ENCODE results near the gene MYMX. TPM values are rescaled to one million over a fixed set of nuclear protein-coding genes. Genes with fewer than 3 reads are reported as not detected.

MYMX gene
- total RNA-seq, 1 experiment from 2014 or later: not detected

DNA sequence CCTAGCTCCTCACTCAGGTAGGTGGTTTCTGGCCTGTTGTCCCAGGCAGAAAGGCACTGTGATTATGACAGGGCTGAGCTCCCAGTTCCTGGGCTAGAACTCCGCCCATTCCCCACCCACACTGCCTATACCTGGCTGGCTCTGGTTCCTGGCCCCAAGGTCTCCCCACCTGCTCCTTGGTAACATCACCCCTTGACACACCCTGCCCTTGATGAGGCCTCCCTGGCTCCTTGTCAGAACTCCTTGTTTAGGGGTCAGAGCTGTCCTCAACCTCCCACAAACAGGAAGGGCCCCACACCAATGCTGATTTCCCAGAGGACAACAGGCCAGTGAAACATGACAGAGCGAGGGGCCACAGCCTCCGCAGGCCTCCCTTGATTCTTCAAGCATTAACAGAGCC, 15.5 kb upstream of the MYMX start:
- H3K27ac Mint-ChIP-seq (ENCODE audit: unreplicated experiment): peak overlapping the region; percentile 59
- no TSS peak for BruUV-seq (replicated peaks)
- no peak for DNase-seq
- Histone ChIP-seq H3K4me1 (peaks cover 30% of the 10 kb centered on the region), H3K4me3 (ENCODE audit: low read depth, low read length) (no peak overlapping the region), H3K36me3 (ENCODE audit: control insufficient read depth, insufficient read depth, low read length) (no peaks in the 10 kb centered on the region), H3K27me3 (replicated peaks; ENCODE audit: control insufficient read depth, insufficient read depth, low read length) (no peaks in the 10 kb centered on the region), H3K9me3 (no peaks in the 10 kb centered on the region)
- H3K9me3 Mint-ChIP-seq (ENCODE audit: unreplicated experiment): no peaks in the 10 kb centered on the region
- TF ChIP-seq, protein P1, sequence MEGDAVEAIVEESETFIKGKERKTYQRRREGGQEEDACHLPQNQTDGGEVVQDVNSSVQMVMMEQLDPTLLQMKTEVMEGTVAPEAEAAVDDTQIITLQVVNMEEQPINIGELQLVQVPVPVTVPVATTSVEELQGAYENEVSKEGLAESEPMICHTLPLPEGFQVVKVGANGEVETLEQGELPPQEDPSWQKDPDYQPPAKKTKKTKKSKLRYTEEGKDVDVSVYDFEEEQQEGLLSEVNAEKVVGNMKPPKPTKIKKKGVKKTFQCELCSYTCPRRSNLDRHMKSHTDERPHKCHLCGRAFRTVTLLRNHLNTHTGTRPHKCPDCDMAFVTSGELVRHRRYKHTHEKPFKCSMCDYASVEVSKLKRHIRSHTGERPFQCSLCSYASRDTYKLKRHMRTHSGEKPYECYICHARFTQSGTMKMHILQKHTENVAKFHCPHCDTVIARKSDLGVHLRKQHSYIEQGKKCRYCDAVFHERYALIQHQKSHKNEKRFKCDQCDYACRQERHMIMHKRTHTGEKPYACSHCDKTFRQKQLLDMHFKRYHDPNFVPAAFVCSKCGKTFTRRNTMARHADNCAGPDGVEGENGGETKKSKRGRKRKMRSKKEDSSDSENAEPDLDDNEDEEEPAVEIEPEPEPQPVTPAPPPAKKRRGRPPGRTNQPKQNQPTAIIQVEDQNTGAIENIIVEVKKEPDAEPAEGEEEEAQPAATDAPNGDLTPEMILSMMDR (IDR thresholded peaks at IDR 0.05; ENCODE audit: insufficient read depth in 1 of 2, low read depth in 1 of 2, low read length in 1 of 2, severe bottlenecking in 1 of 2, unreplicated experiment in 1 of 2): no peak
- H3K27me3 Mint-ChIP-seq (ENCODE audit: insufficient read depth, unreplicated experiment): no peaks in the 10 kb centered on the region
- POLR2A ChIA-PET: no interaction called here
- CTCF ChIA-PET: interaction anchor here (0.8 kb wide), 1 partner anchor 18 kb away, joined by 3 read pairs; no protein-coding TSS in a partner anchor
- H3K4me1 Mint-ChIP-seq (ENCODE audit: low read depth, unreplicated experiment): peaks cover 25% of the 10 kb centered on the region
- intact Hi-C loops (cut with micrococcal nuclease; ENCODE audit: unreplicated experiment): no loop called here
- no peaks in the 10 kb centered on the region for H3K36me3 Mint-ChIP-seq (ENCODE audit: insufficient read depth, unreplicated experiment)
- no peak overlapping the region for H3K4me3 Mint-ChIP-seq (ENCODE audit: unreplicated experiment)

DNA sequence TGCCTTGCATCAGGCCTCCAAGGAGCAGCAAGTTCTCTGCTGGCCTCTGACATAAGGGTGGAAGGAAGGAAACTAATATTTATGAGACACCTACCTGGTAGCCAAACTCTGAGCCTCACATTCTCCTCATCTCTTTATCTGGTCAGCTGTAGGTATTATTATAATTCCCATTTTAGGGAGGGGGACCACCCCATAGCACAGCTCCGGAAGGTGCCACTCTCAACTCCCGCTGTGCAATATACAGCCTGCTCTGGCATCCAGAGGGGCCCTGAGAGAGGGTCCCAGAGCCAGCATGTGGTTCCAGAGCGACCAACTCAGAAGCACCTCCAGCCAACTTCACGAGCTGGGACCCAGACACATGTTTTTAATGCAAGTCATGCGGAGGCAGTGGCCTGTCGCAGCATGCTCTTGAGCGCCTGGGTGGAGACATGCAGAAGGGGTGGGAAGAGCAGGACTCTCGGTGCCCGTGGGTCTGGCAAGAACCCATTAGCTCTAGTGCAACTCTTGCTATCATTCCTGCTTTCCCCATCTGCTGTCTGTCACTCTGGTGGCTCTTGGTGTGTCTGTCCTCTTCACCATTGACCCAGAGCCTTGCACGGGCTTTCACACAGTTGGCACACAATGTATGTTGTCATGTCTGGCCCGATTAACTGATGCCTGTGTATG, 15.0 kb upstream of the MYMX start:
- H3K4me3 ChIP-seq (ENCODE audit: low read depth, low read length): no peak overlapping the region
- no peaks in the 10 kb centered on the region for H3K9me3 Mint-ChIP-seq (ENCODE audit: unreplicated experiment)
- no TSS peak for BruUV-seq (replicated peaks)

DNA sequence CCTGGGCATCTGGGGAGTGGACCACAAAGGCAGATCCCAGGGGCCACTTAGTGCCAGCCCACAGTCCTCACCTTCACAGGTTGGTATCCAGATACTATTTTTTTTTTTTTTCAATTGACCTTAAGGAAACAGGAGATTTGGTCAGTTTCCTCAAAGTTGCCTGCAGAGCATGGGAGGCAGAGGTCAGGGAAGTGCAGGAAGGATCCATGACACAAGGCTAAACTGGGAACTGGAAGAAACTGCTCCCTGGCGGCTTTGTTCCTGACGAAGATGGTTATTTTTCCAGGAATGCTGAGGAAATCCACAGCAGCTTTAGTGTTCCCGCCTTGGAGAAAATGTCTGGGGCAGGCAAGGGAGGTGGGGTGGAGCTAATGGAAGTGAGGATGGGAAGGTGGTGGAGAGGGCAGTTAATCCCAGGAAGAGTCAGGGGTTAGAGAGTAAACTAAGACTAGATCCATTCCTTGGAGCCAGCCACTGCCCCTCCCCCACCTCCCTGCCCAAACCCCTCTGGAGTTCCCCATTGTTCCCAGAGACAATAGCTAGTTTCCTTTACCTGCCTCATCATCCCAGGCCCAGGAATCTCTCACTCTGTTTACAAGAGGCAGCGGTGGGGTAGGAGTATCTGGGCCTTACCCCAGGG, 14.3 kb upstream of the MYMX start:
- DNase-seq: no peak
- Mint-ChIP-seq H3K9me3 (ENCODE audit: unreplicated experiment) (no peaks in the 10 kb centered on the region), H3K27ac (ENCODE audit: unreplicated experiment) (peak overlapping the region; percentile 81), H3K36me3 (ENCODE audit: insufficient read depth, unreplicated experiment) (no peaks in the 10 kb centered on the region), H3K4me1 (ENCODE audit: low read depth, unreplicated experiment) (peaks cover 31% of the 10 kb centered on the region), H3K4me3 (ENCODE audit: unreplicated experiment) (no peak overlapping the region), H3K27me3 (ENCODE audit: insufficient read depth, unreplicated experiment) (no peaks in the 10 kb centered on the region)
- peaks cover 36% of the 10 kb centered on the region for H3K4me1 ChIP-seq
- H3K4me3 ChIP-seq (ENCODE audit: low read depth, low read length): no peak overlapping the region
- no peaks in the 10 kb centered on the region for H3K27me3 ChIP-seq (replicated peaks; ENCODE audit: control insufficient read depth, insufficient read depth, low read length)
- ChIA-PET CTCF (interaction anchor here (1.2 kb wide), 1 partner anchor 17 kb away, joined by 3 read pairs; no protein-coding TSS in a partner anchor), POLR2A (interaction anchor here (0.6 kb wide), 1 partner anchor 62 kb away, joined by 5 read pairs; no protein-coding TSS in a partner anchor)
- H3K36me3 ChIP-seq (ENCODE audit: control insufficient read depth, insufficient read depth, low read length): no peaks in the 10 kb centered on the region
- TF ChIP-seq, protein P1 (IDR thresholded peaks at IDR 0.05; ENCODE audit: insufficient read depth in 1 of 2, low read depth in 1 of 2, low read length in 1 of 2, severe bottlenecking in 1 of 2, unreplicated experiment in 1 of 2): no peak
- intact Hi-C loops (cut with micrococcal nuclease; ENCODE audit: unreplicated experiment): no loop called here
- no peaks in the 10 kb centered on the region for H3K9me3 ChIP-seq
- no TSS peak for BruUV-seq (replicated peaks)

More for the DNA sequence above, 15.0 kb upstream of the MYMX start:
- no peak for DNase-seq
- no peaks in the 10 kb centered on the region for H3K36me3 ChIP-seq (ENCODE audit: control insufficient read depth, insufficient read depth, low read length)
- TF ChIP-seq, protein P1 (IDR thresholded peaks at IDR 0.05; ENCODE audit: insufficient read depth in 1 of 2, low read depth in 1 of 2, low read length in 1 of 2, severe bottlenecking in 1 of 2, unreplicated experiment in 1 of 2): no peak
- H3K4me1 ChIP-seq: peaks cover 34% of the 10 kb centered on the region
- H3K4me3 Mint-ChIP-seq (ENCODE audit: unreplicated experiment): no peak overlapping the region
- intact Hi-C loops (cut with micrococcal nuclease; ENCODE audit: unreplicated experiment): no loop called here
- peak overlapping the region; percentile 81 for H3K27ac Mint-ChIP-seq (ENCODE audit: unreplicated experiment)
- CTCF ChIA-PET: interaction anchor here (0.8 kb wide), 1 partner anchor 18 kb away, joined by 3 read pairs; no protein-coding TSS in a partner anchor
- H3K27me3 Mint-ChIP-seq (ENCODE audit: insufficient read depth, unreplicated experiment): no peaks in the 10 kb centered on the region
- H3K27me3 ChIP-seq (replicated peaks; ENCODE audit: control insufficient read depth, insufficient read depth, low read length): no peaks in the 10 kb centered on the region
- peaks cover 30% of the 10 kb centered on the region for H3K4me1 Mint-ChIP-seq (ENCODE audit: low read depth, unreplicated experiment)
- no peaks in the 10 kb centered on the region for H3K9me3 ChIP-seq
- POLR2A ChIA-PET: no interaction called here
- H3K36me3 Mint-ChIP-seq (ENCODE audit: insufficient read depth, unreplicated experiment): no peaks in the 10 kb centered on the region
